SKM-1 treated with dmso at 0.1 percent for 144 hours (cell line): ENCODE measurements around the gene COQ8A.

Experiments
- DNase-seq: peaks from one replicate; lab custom pipeline; 2025; ENCODE audit not compliant: unreplicated experiment; lab: John Stamatoyannopoulos, UW

COQ8A gene

GRCh38 chr1:226940029-226940805 lies at the start of gene COQ8A:
COQ8A (plus strand) TSS chr1:226940294; CDS start chr1:226961386, 21,092 bp downstream.
- peak; percentile 100 for DNase-seq

GRCh38 chr1:226890331-226891108 lies 49.6 kb upstream of the COQ8A start:
- no peak for DNase-seq

- DNase-seq = no peak
Measured at GRCh38 chr1:226891346-226891745, 48.7 kb upstream of the COQ8A start.

- no peak for DNase-seq
Measured at GRCh38 chr1:226891846-226892523, 48.1 kb upstream of the COQ8A start.

- DNase-seq = no peak
Measured at GRCh38 chr1:226892524-226892875, 47.6 kb upstream of the COQ8A start.

- DNase-seq = no peak
Measured at GRCh38 chr1:226893936-226894335, 46.2 kb upstream of the COQ8A start.

GRCh38 chr1:226894826-226895225 lies 45.3 kb upstream of the COQ8A start:
- DNase-seq = no peak

GRCh38 chr1:226895644-226896043 lies 44.5 kb upstream of the COQ8A start:
- DNase-seq = no peak

GRCh38 chr1:226898246-226898645 lies 41.8 kb upstream of the COQ8A start:
- no peak for DNase-seq

GRCh38 chr1:226901421-226901820 lies 38.7 kb upstream of the COQ8A start:
- DNase-seq = no peak

GRCh38 chr1:226902601-226903000 lies 37.5 kb upstream of the COQ8A start:
- DNase-seq = no peak

GRCh38 chr1:226903819-226904716 lies 36.0 kb upstream of the COQ8A start:
- no peak for DNase-seq

- no peak for DNase-seq
Measured at GRCh38 chr1:226904772-226905171, 35.3 kb upstream of the COQ8A start.

- no peak for DNase-seq
Measured at GRCh38 chr1:226908419-226908818, 31.7 kb upstream of the COQ8A start.

- no peak for DNase-seq
Measured at GRCh38 chr1:226908913-226909312, 31.2 kb upstream of the COQ8A start.

GRCh38 chr1:226912587-226913176 lies 27.4 kb upstream of the COQ8A start:
- DNase-seq = no peak

GRCh38 chr1:226915672-226915995 lies 24.5 kb upstream of the COQ8A start:
- no peak for DNase-seq

GRCh38 chr1:226916497-226916896 lies 23.6 kb upstream of the COQ8A start:
- no peak for DNase-seq

GRCh38 chr1:226919587-226919986 lies 20.5 kb upstream of the COQ8A start:
- DNase-seq = no peak

- DNase-seq = no peak
Measured at GRCh38 chr1:226919995-226920394, 20.1 kb upstream of the COQ8A start.
